Liver (tissue), 3 donors: ENCODE measurements around the gene ADGRA3.

ENCODE experiments used
- CTCF ChIP-seq: fragments of 150-350 bp; IDR thresholded peaks from 2 replicates; pipeline ENCODE4 v1.5.1; 2017; ENCODE audit warnings: improper control_type of control experiment, low read depth, low read length; ENCODE audit not compliant: missing input control
- GABPA ChIP-seq, 2 donors: IDR thresholded peaks in 1 of 2; conservative IDR thresholded peaks in 1 of 2; 2 replicates each; pipeline ENCODE4 v1.6.1; 2016; ENCODE audit warnings: antibody characterized with exemption in 2 of 2, mild to moderate bottlenecking in 1 of 2, moderate library complexity in 1 of 2
- JUND ChIP-seq, 2 donors: IDR thresholded peaks; 2 replicates each; pipeline ENCODE4 v1.6.1; 2016; ENCODE audit warnings: antibody characterized with exemption in 2 of 2
- SP1 ChIP-seq: IDR thresholded peaks from 2 replicates; pipeline ENCODE4 v1.6.1; 2018; ENCODE audit warnings: antibody characterized with exemption, mild to moderate bottlenecking
- TAF1 ChIP-seq: conservative IDR thresholded peaks from 2 replicates; pipeline ENCODE4 v1.6.1; 2016; ENCODE audit warnings: antibody characterized with exemption, mild to moderate bottlenecking
- donor health status: healthy.
- donor health status: healthy.

- TF ChIP-seq CTCF, result no peak
- no peak for TF ChIP-seq JUND (IDR thresholded peaks at IDR 0.05)
- TF ChIP-seq TAF1, result no peak
- no peak for TF ChIP-seq SP1
- no peak for TF ChIP-seq GABPA (IDR thresholded peaks at IDR 0.05 in 1 of 2, conservative IDR thresholded peaks at IDR 0.05 in 1 of 2)
Measured at GRCh38 chr4:22553560-22553959, 37.7 kb upstream of the ADGRA3 start.
